ENCODE measurements around the gene SEPTIN10. TPM values are rescaled to one million over a fixed set of nuclear protein-coding genes. Genes with fewer than 3 reads are reported as not detected.

SEPTIN10 gene
- polyA plus RNA-seq, 2 donors: 44.8 to 45.9 TPM

DNA sequence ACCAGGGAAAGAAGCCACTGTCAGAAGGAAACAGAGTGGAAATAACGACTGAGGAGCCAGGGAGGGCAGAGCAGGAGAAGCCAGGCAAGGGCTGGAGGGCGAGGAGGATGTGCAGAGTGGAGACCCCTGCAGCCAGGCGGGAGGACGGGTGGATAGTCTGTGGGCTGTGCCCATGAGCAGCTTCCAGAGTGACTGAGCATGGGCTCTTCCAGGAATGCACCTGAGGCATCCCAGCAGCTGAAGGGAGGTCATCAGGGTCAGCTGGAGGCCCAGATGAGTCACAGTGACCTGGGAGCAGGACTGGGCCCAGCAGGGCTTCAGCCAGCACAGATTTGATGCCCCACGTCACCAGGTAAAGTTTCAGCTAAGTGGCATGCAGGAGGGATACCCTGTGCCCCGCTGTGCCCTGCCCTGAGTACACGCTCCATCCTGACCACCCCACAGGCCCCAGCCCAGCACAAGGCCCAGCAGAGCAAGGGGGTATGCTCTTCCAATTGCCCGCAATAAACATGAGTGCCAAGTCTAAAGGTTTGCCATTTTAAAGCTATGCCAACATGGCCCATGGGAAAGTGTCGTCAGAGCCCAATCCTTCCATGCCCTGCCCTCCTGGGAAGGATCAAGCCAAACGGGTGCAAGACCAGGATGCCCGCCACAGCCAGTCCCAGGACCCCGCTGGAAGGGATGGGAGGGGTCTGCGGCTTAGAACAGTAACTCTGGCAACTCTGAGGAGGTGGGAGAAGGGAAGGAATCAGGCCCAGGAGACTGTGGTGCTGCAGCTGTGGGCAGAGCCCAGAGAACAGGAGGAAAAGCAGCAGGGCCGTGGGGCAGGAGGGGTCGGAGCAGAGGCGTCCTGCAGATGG, 85.7 kb downstream of the SEPTIN10 start:
- H3K36me3 ChIP-seq (ENCODE audit: control insufficient read depth in 2 of 2, insufficient read depth in 2 of 2, low read length in 1 of 2): no peaks in the 10 kb centered on the region
- H3K27me3 ChIP-seq (ENCODE audit: control insufficient read depth in 1 of 2, insufficient read depth in 2 of 2, low read length in 2 of 2): no peaks in the 10 kb centered on the region
- peaks cover 0 to 3% of the 10 kb centered on the region in 2 donors for H3K4me1 ChIP-seq (ENCODE audit: control insufficient read depth in 2 of 2, insufficient read depth in 2 of 2, low read length in 1 of 2)
- H3K27ac ChIP-seq (ENCODE audit: low read depth in 2 of 2, low read length in 1 of 2): no peak overlapping the region
- H3K9me3 ChIP-seq (ENCODE audit: control insufficient read depth in 2 of 2, insufficient read depth in 1 of 2, low read depth in 1 of 2, low read length in 1 of 2): no peaks in the 10 kb centered on the region
- H3K4me3 ChIP-seq (ENCODE audit: low read depth in 1 of 2, low read length in 2 of 2): no peak overlapping the region
- WGBS, 2 donors: 87 to 88% methylated on average over 16 of the region's 16 CpGs

DNA sequence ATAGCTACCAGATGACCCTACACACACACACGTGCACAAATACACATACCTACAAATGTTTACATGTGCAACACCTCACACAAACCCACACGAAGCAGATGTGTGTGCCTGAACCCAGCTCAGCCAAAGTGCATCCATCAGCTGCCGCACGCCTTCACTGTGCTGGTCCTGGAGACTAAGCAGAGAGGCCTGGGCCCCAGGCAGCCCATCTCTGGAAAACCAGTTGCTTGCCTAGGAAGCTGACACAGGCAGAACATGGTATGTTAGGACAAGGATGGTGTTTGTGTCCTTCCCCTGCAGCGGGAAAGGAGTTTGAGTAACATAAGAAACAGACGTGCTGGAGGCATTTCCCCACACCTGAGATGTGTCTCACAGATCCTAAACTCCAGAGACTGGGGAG, 86.7 kb downstream of the SEPTIN10 start:
- no peak overlapping the region for H3K4me3 ChIP-seq (ENCODE audit: low read depth in 1 of 2, low read length in 2 of 2)
- no peaks in the 10 kb centered on the region for H3K9me3 ChIP-seq (ENCODE audit: control insufficient read depth in 2 of 2, insufficient read depth in 1 of 2, low read depth in 1 of 2, low read length in 1 of 2)
- H3K4me1 ChIP-seq (ENCODE audit: control insufficient read depth in 2 of 2, insufficient read depth in 2 of 2, low read length in 1 of 2): peaks cover 0 to 3% of the 10 kb centered on the region in 2 donors
- 90 to 93% methylated on average over 6 of the region's 6 CpGs for WGBS, 2 donors
- H3K27ac ChIP-seq (ENCODE audit: low read depth in 2 of 2, low read length in 1 of 2): no peak overlapping the region
- H3K27me3 ChIP-seq (ENCODE audit: control insufficient read depth in 1 of 2, insufficient read depth in 2 of 2, low read length in 2 of 2): no peaks in the 10 kb centered on the region
- H3K36me3 ChIP-seq (ENCODE audit: control insufficient read depth in 2 of 2, insufficient read depth in 2 of 2, low read length in 1 of 2): no peaks in the 10 kb centered on the region

DNA sequence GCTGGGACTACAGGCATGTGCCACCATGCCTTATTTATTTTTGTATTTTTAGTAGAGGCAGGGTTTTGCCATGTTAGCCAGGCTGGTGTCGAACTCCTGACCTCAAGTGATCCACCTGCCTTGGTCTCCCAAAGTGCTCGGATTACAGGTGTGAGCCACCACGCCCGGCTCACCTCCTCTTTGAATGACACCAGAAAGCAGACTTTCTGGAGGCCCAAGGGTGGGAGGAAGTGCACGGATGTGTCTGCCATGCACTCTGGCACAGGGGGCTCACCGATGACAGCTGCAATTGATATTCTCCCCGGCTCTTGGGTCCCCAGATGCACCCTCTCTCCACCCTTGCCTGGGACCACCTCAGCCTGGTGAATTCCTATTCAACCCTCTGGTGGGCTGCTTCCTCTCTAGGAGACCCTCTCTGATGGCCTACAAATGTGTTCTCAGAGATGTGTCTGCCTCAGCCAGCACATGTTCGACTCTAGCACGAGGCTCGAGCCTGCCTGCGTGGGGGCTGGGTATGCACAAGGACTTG, 87.3 kb downstream of the SEPTIN10 start:
- no peaks in the 10 kb centered on the region for H3K36me3 ChIP-seq (ENCODE audit: control insufficient read depth in 2 of 2, insufficient read depth in 2 of 2, low read length in 1 of 2)
- peaks cover 0 to 3% of the 10 kb centered on the region in 2 donors for H3K4me1 ChIP-seq (ENCODE audit: control insufficient read depth in 2 of 2, insufficient read depth in 2 of 2, low read length in 1 of 2)
- H3K9me3 ChIP-seq (ENCODE audit: control insufficient read depth in 2 of 2, insufficient read depth in 1 of 2, low read depth in 1 of 2, low read length in 1 of 2): no peaks in the 10 kb centered on the region
- no peak overlapping the region for H3K27ac ChIP-seq (ENCODE audit: low read depth in 2 of 2, low read length in 1 of 2)
- H3K4me3 ChIP-seq (ENCODE audit: low read depth in 1 of 2, low read length in 2 of 2): no peak overlapping the region
- WGBS, 2 donors: 88 to 90% methylated on average over 11 of the region's 11 CpGs
- H3K27me3 ChIP-seq (ENCODE audit: control insufficient read depth in 1 of 2, insufficient read depth in 2 of 2, low read length in 2 of 2): no peaks in the 10 kb centered on the region

DNA sequence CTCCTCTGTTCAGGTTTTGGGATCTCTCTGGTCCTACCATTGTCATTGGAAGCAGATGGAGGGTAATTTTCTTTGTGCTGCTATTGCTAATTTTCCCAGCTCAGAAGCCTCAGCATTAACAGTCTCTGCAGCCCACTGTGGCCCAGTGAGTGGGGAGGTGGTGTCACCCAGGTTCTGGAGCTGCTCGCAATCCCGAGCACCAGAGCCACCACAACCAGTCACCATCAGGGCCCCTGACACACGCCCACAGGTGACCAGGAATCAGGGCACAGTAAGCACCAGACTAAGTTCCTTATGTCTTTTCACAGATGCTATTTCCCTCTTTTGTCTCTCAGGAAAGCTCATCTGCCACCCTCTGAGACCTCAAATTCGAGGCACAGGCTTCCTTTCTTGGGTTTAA, 87.9 kb downstream of the SEPTIN10 start:
- Histone ChIP-seq H3K9me3 (ENCODE audit: control insufficient read depth in 2 of 2, insufficient read depth in 1 of 2, low read depth in 1 of 2, low read length in 1 of 2) (no peaks in the 10 kb centered on the region), H3K4me3 (ENCODE audit: low read depth in 1 of 2, low read length in 2 of 2) (no peak overlapping the region), H3K36me3 (ENCODE audit: control insufficient read depth in 2 of 2, insufficient read depth in 2 of 2, low read length in 1 of 2) (no peaks in the 10 kb centered on the region), H3K27me3 (ENCODE audit: control insufficient read depth in 1 of 2, insufficient read depth in 2 of 2, low read length in 2 of 2) (no peaks in the 10 kb centered on the region), H3K27ac (ENCODE audit: low read depth in 2 of 2, low read length in 1 of 2) (no peak overlapping the region), H3K4me1 (ENCODE audit: control insufficient read depth in 2 of 2, insufficient read depth in 2 of 2, low read length in 1 of 2) (peaks cover 0 to 6% of the 10 kb centered on the region in 2 donors)
- WGBS, 2 donors: 64 to 75% methylated on average over 4 of the region's 4 CpGs

DNA sequence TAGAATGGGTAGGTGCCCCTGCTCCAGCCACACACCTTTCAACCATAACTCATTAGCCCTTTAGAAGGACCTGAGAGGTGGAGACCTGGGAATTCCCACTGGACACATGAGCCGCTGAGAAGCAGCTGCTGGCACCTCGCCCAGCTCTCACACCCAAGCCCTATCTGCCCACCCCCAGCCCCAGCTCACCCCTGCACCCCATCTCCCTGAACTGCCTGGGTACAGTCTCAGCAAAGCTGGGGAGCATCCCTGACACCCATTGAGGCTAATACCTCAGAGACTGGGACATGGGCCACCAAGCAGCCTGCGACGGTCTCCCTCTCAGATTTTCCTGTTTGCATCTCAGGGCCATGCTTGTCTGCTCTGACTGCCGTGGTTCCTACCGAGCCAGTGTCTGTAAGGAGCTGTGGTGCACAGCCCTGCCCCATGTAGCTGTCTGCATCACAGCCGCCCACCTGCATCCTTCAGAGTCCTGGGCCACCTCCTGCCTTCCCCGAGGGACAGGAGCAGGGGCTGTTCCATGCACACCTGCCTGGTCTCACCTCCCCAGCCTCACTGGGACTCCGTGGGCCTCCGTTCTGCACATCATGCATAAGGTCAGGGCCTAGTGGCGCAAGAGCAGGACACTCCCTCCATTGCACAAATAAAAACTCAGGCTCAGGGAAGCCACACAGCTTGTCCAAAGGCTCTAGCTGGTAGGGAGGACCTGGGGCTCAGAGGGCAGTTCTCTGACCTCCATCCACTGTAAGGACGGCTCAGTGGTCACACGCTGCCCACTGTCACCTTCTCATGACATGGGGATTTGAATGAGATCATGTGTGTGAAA, 90.0 kb downstream of the SEPTIN10 start:
- 75 to 83% methylated on average over 13 of the region's 13 CpGs for WGBS, 2 donors
- Histone ChIP-seq H3K36me3 (ENCODE audit: control insufficient read depth in 2 of 2, insufficient read depth in 2 of 2, low read length in 1 of 2) (no peaks in the 10 kb centered on the region), H3K27me3 (ENCODE audit: control insufficient read depth in 1 of 2, insufficient read depth in 2 of 2, low read length in 2 of 2) (no peaks in the 10 kb centered on the region), H3K27ac (ENCODE audit: low read depth in 2 of 2, low read length in 1 of 2) (no peak overlapping the region), H3K9me3 (ENCODE audit: control insufficient read depth in 2 of 2, insufficient read depth in 1 of 2, low read depth in 1 of 2, low read length in 1 of 2) (no peaks in the 10 kb centered on the region), H3K4me1 (ENCODE audit: control insufficient read depth in 2 of 2, insufficient read depth in 2 of 2, low read length in 1 of 2) (peaks cover 0 to 3% of the 10 kb centered on the region in 2 donors), H3K4me3 (ENCODE audit: low read depth in 1 of 2, low read length in 2 of 2) (no peak overlapping the region)

DNA sequence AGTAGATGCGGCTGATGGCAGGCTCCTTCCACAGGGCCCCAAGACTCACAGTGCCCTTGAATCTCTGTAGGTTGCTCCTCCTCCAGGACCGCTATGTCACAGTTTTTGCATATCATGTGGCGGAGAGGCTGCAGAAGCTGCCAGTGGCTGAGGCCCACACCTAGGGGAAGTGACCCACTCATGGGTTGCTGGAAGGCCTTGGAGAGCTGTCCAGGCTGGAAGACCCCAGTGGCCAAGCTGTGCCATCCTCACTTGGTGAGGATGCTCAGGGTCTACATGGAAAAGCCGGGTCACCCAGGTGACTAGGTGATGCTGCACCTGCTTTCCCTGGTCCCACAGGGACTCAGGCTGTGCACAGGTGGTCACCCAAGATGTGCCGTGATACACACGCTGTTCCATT, 90.6 kb downstream of the SEPTIN10 start:
- H3K4me3 ChIP-seq (ENCODE audit: low read depth in 1 of 2, low read length in 2 of 2): no peak overlapping the region
- peaks cover 2 to 3% of the 10 kb centered on the region in 2 donors for H3K4me1 ChIP-seq (ENCODE audit: control insufficient read depth in 2 of 2, insufficient read depth in 2 of 2, low read length in 1 of 2)
- no peaks in the 10 kb centered on the region for H3K9me3 ChIP-seq (ENCODE audit: control insufficient read depth in 2 of 2, insufficient read depth in 1 of 2, low read depth in 1 of 2, low read length in 1 of 2)
- H3K36me3 ChIP-seq (ENCODE audit: control insufficient read depth in 2 of 2, insufficient read depth in 2 of 2, low read length in 1 of 2): no peaks in the 10 kb centered on the region
- 79 to 80% methylated on average over 6 of the region's 6 CpGs for WGBS, 2 donors
- H3K27ac ChIP-seq (ENCODE audit: low read depth in 2 of 2, low read length in 1 of 2): no peak overlapping the region
- no peaks in the 10 kb centered on the region for H3K27me3 ChIP-seq (ENCODE audit: control insufficient read depth in 1 of 2, insufficient read depth in 2 of 2, low read length in 2 of 2)

DNA sequence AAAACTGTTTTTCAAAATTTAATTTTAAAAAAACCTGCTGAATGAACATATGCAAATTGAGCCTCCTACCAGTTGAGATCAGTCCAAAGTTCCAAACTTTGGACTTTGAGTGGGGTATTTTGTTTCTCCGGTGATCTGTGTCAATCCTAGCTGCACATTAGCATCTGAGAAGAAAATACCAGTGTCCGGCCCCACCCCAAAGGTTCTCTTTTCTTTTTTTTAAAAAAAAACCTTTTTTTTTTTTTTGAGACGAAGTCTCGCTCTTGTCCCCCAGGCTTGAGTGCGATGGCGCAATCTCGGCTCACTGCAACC, 91.7 kb downstream of the SEPTIN10 start:
- no peaks in the 10 kb centered on the region for H3K36me3 ChIP-seq (ENCODE audit: control insufficient read depth in 2 of 2, insufficient read depth in 2 of 2, low read length in 1 of 2)
- H3K27ac ChIP-seq (ENCODE audit: low read depth in 2 of 2, low read length in 1 of 2): no peak overlapping the region
- H3K4me1 ChIP-seq (ENCODE audit: control insufficient read depth in 2 of 2, insufficient read depth in 2 of 2, low read length in 1 of 2): peaks cover 2 to 3% of the 10 kb centered on the region in 2 donors
- H3K27me3 ChIP-seq (ENCODE audit: control insufficient read depth in 1 of 2, insufficient read depth in 2 of 2, low read length in 2 of 2): no peaks in the 10 kb centered on the region
- WGBS, 2 donors: 84% methylated on average over 7 of the region's 7 CpGs
- H3K4me3 ChIP-seq (ENCODE audit: low read depth in 1 of 2, low read length in 2 of 2): no peak overlapping the region
- H3K9me3 ChIP-seq (ENCODE audit: control insufficient read depth in 2 of 2, insufficient read depth in 1 of 2, low read depth in 1 of 2, low read length in 1 of 2): no peaks in the 10 kb centered on the region

DNA sequence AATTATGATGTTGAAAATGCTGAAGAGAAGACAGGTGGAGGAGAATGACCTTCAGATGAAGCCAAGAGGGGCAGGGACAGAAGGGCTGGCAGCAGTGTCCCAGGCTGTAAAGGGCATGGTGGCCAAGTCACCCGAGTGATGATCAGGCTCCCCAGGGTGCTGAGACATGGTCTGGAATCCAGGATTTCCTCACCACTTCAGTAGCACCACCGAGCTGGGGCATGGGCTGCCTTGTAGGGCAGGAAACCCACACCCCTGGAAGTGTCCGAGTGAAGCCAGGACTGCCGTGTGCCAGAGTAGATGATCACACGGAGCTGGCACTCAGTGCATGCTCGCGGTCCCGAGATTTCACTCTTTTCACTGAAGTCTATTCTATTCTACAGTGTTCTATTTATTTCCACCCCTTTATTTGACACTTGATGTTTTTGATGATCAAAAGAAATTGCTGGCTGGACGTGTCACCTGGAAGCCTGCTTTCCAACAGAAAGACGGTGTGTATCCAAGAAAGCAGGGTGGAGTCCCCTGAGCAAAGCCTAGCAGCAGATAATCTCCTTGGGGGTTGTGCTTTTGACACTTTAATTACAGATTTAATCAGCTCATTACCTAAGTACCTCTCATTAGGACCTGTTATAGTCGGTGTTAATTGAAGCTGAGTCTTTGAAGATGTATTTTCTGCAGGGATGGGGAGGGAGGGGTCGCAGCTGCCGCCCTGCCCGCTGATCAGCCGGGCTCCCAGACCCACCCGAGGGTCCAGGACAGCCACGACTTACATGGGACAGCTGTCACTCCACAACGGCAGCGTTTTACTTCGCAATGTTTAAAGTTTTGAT, 92.3 kb downstream of the SEPTIN10 start:
- H3K4me3 ChIP-seq (ENCODE audit: low read depth in 1 of 2, low read length in 2 of 2): no peak overlapping the region
- H3K27me3 ChIP-seq (ENCODE audit: control insufficient read depth in 1 of 2, insufficient read depth in 2 of 2, low read length in 2 of 2): no peaks in the 10 kb centered on the region
- 48 to 52% methylated on average over 20 of the region's 20 CpGs for WGBS, 2 donors
- peaks cover 2 to 4% of the 10 kb centered on the region in 2 donors for H3K4me1 ChIP-seq (ENCODE audit: control insufficient read depth in 2 of 2, insufficient read depth in 2 of 2, low read length in 1 of 2)
- no peaks in the 10 kb centered on the region for H3K9me3 ChIP-seq (ENCODE audit: control insufficient read depth in 2 of 2, insufficient read depth in 1 of 2, low read depth in 1 of 2, low read length in 1 of 2)
- H3K36me3 ChIP-seq (ENCODE audit: control insufficient read depth in 2 of 2, insufficient read depth in 2 of 2, low read length in 1 of 2): no peaks in the 10 kb centered on the region
- H3K27ac ChIP-seq (ENCODE audit: low read depth in 2 of 2, low read length in 1 of 2): no peak overlapping the region

DNA sequence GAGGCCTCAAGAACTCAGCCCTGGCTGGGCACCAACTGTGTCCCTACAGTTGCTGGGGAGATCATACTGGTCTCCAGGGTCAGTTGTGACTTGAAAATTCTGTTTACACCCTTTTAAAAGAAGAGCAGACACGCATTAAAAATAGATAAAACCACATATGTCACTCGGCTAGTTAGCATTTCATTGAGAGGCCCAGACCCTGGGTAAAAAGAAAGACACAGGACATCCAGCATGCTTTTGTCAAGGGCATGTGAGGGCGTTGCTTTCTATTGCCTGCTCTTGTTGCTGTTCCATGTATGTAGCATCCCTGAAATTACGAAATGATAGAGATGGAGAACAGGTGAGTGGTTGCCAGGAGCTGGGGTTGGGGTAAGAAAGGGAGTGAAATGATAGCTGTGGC, 94.3 kb downstream of the SEPTIN10 start:
- H3K27ac ChIP-seq (ENCODE audit: low read depth in 2 of 2, low read length in 1 of 2): peak overlapping the region in 1 of 2 donors; percentile 14
- 57 to 61% methylated on average over 4 of the region's 4 CpGs for WGBS, 2 donors
- peaks cover 3 to 15% of the 10 kb centered on the region in 2 donors for H3K4me1 ChIP-seq (ENCODE audit: control insufficient read depth in 2 of 2, insufficient read depth in 2 of 2, low read length in 1 of 2)

More for the DNA sequence above, 94.3 kb downstream of the SEPTIN10 start:
- no peak overlapping the region for H3K4me3 ChIP-seq (ENCODE audit: low read depth in 1 of 2, low read length in 2 of 2)
- no peaks in the 10 kb centered on the region for H3K9me3 ChIP-seq (ENCODE audit: control insufficient read depth in 2 of 2, insufficient read depth in 1 of 2, low read depth in 1 of 2, low read length in 1 of 2)
- H3K27me3 ChIP-seq (ENCODE audit: control insufficient read depth in 1 of 2, insufficient read depth in 2 of 2, low read length in 2 of 2): no peaks in the 10 kb centered on the region
- no peaks in the 10 kb centered on the region for H3K36me3 ChIP-seq (ENCODE audit: control insufficient read depth in 2 of 2, insufficient read depth in 2 of 2, low read length in 1 of 2)
